H1 (cell line): ENCODE results near the gene MAN1A2.

Experiments
- ATF2 ChIP-seq: IDR thresholded peaks from 2 replicates; pipeline ENCODE4 v1.6.1; 2012; ENCODE audit warnings: low read length, inconsistent platforms
- CTCF ChIP-seq, 3 experiments: IDR thresholded peaks; 1 replicate in 2 of 3; 2 replicates in 1 of 3; pipeline versions ENCODE4 v1.5.1 to v1.6.1; 2011; ENCODE audit warnings: low read length in 3 of 3, mild to moderate bottlenecking in 3 of 3, inconsistent platforms in 2 of 3, low read depth in 1 of 3, moderate library complexity in 1 of 3; ENCODE audit not compliant: insufficient read depth in 1 of 3; ENCODE audit errors: control extremely low read depth in 1 of 3
- PHF8 ChIP-seq: fragments of 200-600 bp; sonication (generic); conservative IDR thresholded peaks from 2 replicates; pipeline ENCODE4 v1.7.1; 2012; ENCODE audit warnings: low read depth, mild to moderate bottlenecking, inconsistent platforms, low read length, moderate library complexity
- SP4 ChIP-seq: IDR thresholded peaks from 2 replicates; pipeline ENCODE4 v1.6.1; 2012; ENCODE audit warnings: low read length, inconsistent platforms

- TF ChIP-seq ATF2 (no peak), PHF8 (no peak), CTCF (IDR thresholded peaks at IDR 0.05; ENCODE audit: control extremely low read depth in 1 of 3, insufficient read depth in 1 of 3, low read depth in 1 of 3, low read length in 3 of 3) (no peak), SP4 (no peak)
Measured at GRCh38 chr1:117362986-117363385, 4.3 kb upstream of the MAN1A2 start.
